ENCODE measurements around the gene ERFL.

The ERFL gene

GRCh38 chr19:41928221-41928683 lies at the start of gene ERFL:
TSS of gene ERFL (minus strand) at chr19:41928449. CDS start at chr19:41912919, 15,530 bp downstream.
- DNase-seq, result peak; percentile 46 to 55

GRCh38 chr19:41977916-41978315 lies 49.7 kb upstream of the ERFL start:
- DNase-seq, result no peak

- no peak for DNase-seq
Measured at GRCh38 chr19:41974652-41975051, 46.4 kb upstream of the ERFL start.

GRCh38 chr19:41971363-41971762 lies 43.1 kb upstream of the ERFL start:
- DNase-seq, result no peak

GRCh38 chr19:41969772-41970458 lies 41.7 kb upstream of the ERFL start:
- DNase-seq, result no peak

- DNase-seq, result no peak
Measured at GRCh38 chr19:41968751-41969595, 40.7 kb upstream of the ERFL start.

- DNase-seq, result no peak
Measured at GRCh38 chr19:41967054-41967783, 39.0 kb upstream of the ERFL start.

- no peak for DNase-seq
Measured at GRCh38 chr19:41965106-41965505, 36.9 kb upstream of the ERFL start.

- no peak for DNase-seq
Measured at GRCh38 chr19:41960973-41961372, 32.7 kb upstream of the ERFL start.

GRCh38 chr19:41959056-41960053 lies 31.1 kb upstream of the ERFL start, which contains the start of gene RABAC1:
TSS of gene RABAC1 (minus strand) at chr19:41959321. CDS start at chr19:41959292, 29 bp downstream.
- peak; percentile 84 to 87 for DNase-seq

GRCh38 chr19:41958367-41959055 lies 30.3 kb upstream of the ERFL start:
- DNase-seq, result peak; percentile 83 to 84

- no peak for DNase-seq
Measured at GRCh38 chr19:41957838-41958366, 29.7 kb upstream of the ERFL start.

- no peak for DNase-seq
Measured at GRCh38 chr19:41957161-41957837, 29.1 kb upstream of the ERFL start.

- DNase-seq, result no peak
Measured at GRCh38 chr19:41956621-41957020, 28.4 kb upstream of the ERFL start.

- DNase-seq, result no peak
Measured at GRCh38 chr19:41955521-41955920, 27.3 kb upstream of the ERFL start.

- peak; percentile 75 to 92 for DNase-seq
Measured at GRCh38 chr19:41951686-41952172, 23.5 kb upstream of the ERFL start.

GRCh38 chr19:41947091-41947490 lies 18.8 kb upstream of the ERFL start:
- no peak for DNase-seq

- DNase-seq, result peak; percentile 90 to 92
Measured at GRCh38 chr19:41945135-41945766, 17.0 kb upstream of the ERFL start.

GRCh38 chr19:41944336-41944735 lies 16.1 kb upstream of the ERFL start:
- DNase-seq, result no peak
